GM18505 (cell line): ENCODE data around the gene CCDC149.
"Not testable (repeated sequence)": the region's sequence is repeated elsewhere in the genome, so short reads cannot be mapped to it uniquely, and the experiment has no call there.

Source experiments
- ATAC-seq: cut with Tn5 transposase; IDR thresholded peaks from one replicate; pipeline ENCODE4 v1.9.1; 2021; ENCODE audit not compliant: unreplicated experiment
- POLR2A ChIP-seq: IDR thresholded peaks from 4 replicates; pipeline ENCODE4 v1.6.1; 2011; ENCODE audit warnings: borderline replicate concordance; ENCODE audit not compliant: insufficient read depth, insufficient read length; ENCODE audit errors: extremely low read depth

CCDC149 gene

GRCh38 chr4:24928708-24929107, 15.9 kb upstream of the CCDC149 start:
- TF ChIP-seq POLR2A: no peak
- ATAC-seq: no peak

- no peak for ATAC-seq
- no peak for TF ChIP-seq POLR2A
Measured at GRCh38 chr4:24927049-24927448, 14.2 kb upstream of the CCDC149 start.

- ATAC-seq: no peak
- TF ChIP-seq POLR2A: no peak
Measured at GRCh38 chr4:24924309-24924781, 11.5 kb upstream of the CCDC149 start.

- no peak for TF ChIP-seq POLR2A
- ATAC-seq: no peak
Measured at GRCh38 chr4:24923550-24923949, 10.7 kb upstream of the CCDC149 start.

GRCh38 chr4:24923002-24923401, 10.2 kb upstream of the CCDC149 start:
- no peak for ATAC-seq
- TF ChIP-seq POLR2A: no peak

GRCh38 chr4:24922416-24922815, 9.6 kb upstream of the CCDC149 start:
- no peak for TF ChIP-seq POLR2A
- no peak for ATAC-seq

- no peak for ATAC-seq
- no peak for TF ChIP-seq POLR2A
Measured at GRCh38 chr4:24921491-24921890, 8.6 kb upstream of the CCDC149 start.

- no peak for ATAC-seq
- TF ChIP-seq POLR2A: no peak
Measured at GRCh38 chr4:24920008-24920407, 7.2 kb upstream of the CCDC149 start.

- TF ChIP-seq POLR2A: no peak
- ATAC-seq: no peak
Measured at GRCh38 chr4:24917076-24917856, 4.4 kb upstream of the CCDC149 start.

GRCh38 chr4:24915121-24915922, 2.5 kb upstream of the CCDC149 start:
- no peak for TF ChIP-seq POLR2A
- no peak for ATAC-seq

GRCh38 chr4:24914460-24914859, 1.6 kb upstream of the CCDC149 start:
- TF ChIP-seq POLR2A: no peak
- ATAC-seq: no peak

- no peak for ATAC-seq
- TF ChIP-seq POLR2A: no peak
Measured at GRCh38 chr4:24913119-24913485, 260 bp upstream of the CCDC149 start.

GRCh38 chr4:24910499-24910898, 2.3 kb downstream of the CCDC149 start:
- ATAC-seq: no peak
- TF ChIP-seq POLR2A: no peak

GRCh38 chr4:24909606-24910005, 3.2 kb downstream of the CCDC149 start:
- ATAC-seq: not testable (repeated sequence)
